HEK293 (cell line): ENCODE data around the gene KRTAP21-3.

Experiments
- CTCF ChIA-PET: fragments of 350-600 bp; formaldehyde crosslinking; extraction: SDS; loops from one replicate; lab custom pipeline; 2021; ENCODE audit warnings: antibody characterized with exemption; lab: Yijun Ruan, JAX
- POLR2A ChIA-PET: fragments of 300-600 bp; formaldehyde crosslinking; extraction: SDS; loops from one replicate; lab custom pipeline; 2020; ENCODE audit warnings: antibody characterized with exemption, inconsistent platforms; lab: Yijun Ruan, JAX
- H3K27ac ChIP-seq: fragments of 200-500 bp; sonication (Bioruptor generic); 2 replicates; pipeline ENCODE4 v1.5.1; 2014; ENCODE audit warnings: low read depth, low read length, control low read depth, inconsistent platforms; ENCODE audit errors: extremely low read depth
- H3K36me3 ChIP-seq, 2 experiments: fragments of 200-500 bp in 1 of 2; sonication (Bioruptor generic) in 1 of 2; 1 replicate in 1 of 2; 2 replicates in 1 of 2; pipeline ENCODE4 v1.5.1; 2014 to 2017; ENCODE audit warnings: inconsistent platforms in 2 of 2, low read length in 2 of 2; ENCODE audit not compliant: control insufficient read depth in 2 of 2, insufficient read depth in 1 of 2
- H3K4me1 ChIP-seq: fragments of 200-500 bp; sonication (Bioruptor generic); 2 replicates; pipeline ENCODE4 v1.5.1; 2014; ENCODE audit warnings: mild to moderate bottlenecking, low read length, inconsistent platforms; ENCODE audit not compliant: control insufficient read depth, insufficient read depth
- H3K4me3 ChIP-seq: 2 replicates; pipeline ENCODE4 v1.5.1; 2011; ENCODE audit warnings: low read depth, mild to moderate bottlenecking, control low read depth, low read length, moderate library complexity
- H3K9me3 ChIP-seq: fragments of 200-500 bp; sonication (Bioruptor generic); 2 replicates; pipeline ENCODE4 v1.5.1; 2014; ENCODE audit warnings: low read depth, low read length, inconsistent platforms; ENCODE audit not compliant: control insufficient read depth, insufficient read depth
- EGR2 ChIP-seq: fragments of 450-650 bp; formaldehyde crosslinking; IDR thresholded peaks from 2 replicates; pipeline ENCODE4 v1.5.1; 2016; ENCODE audit warnings: low read depth, missing biosample characterization, missing genetic modification characterization
- HOXD13 ChIP-seq: sonication (generic); formaldehyde crosslinking; IDR thresholded peaks from 2 replicates; pipeline ENCODE4 v1.8.0; 2022; ENCODE audit warnings: missing genetic modification reagents, borderline replicate concordance
- KLF7 ChIP-seq: fragments of 450-650 bp; formaldehyde crosslinking; IDR thresholded peaks from 2 replicates; pipeline ENCODE4 v1.5.1; 2016; ENCODE audit warnings: missing biosample characterization, missing genetic modification characterization, borderline replicate concordance
- KLF9 ChIP-seq: fragments of 450-650 bp; formaldehyde crosslinking; IDR thresholded peaks from 2 replicates; pipeline ENCODE4 v1.5.1; 2016; ENCODE audit warnings: missing biosample characterization, missing genetic modification characterization, low read depth
- PRDM1 ChIP-seq: fragments of 450-650 bp; formaldehyde crosslinking; IDR thresholded peaks from 2 replicates; pipeline ENCODE4; 2016; ENCODE audit warnings: missing biosample characterization, missing genetic modification characterization
- SCRT2 ChIP-seq: fragments of 450-650 bp; formaldehyde crosslinking; IDR thresholded peaks from 2 replicates; pipeline ENCODE4 v1.5.1; 2016; ENCODE audit warnings: missing biosample characterization, missing genetic modification characterization
- SP2 ChIP-seq: fragments of 450-650 bp; formaldehyde crosslinking; IDR thresholded peaks from 2 replicates; pipeline ENCODE4 v1.5.1; 2016; ENCODE audit warnings: missing biosample characterization, missing genetic modification characterization
- SP3 ChIP-seq: fragments of 450-650 bp; formaldehyde crosslinking; IDR thresholded peaks from 2 replicates; pipeline ENCODE4 v1.5.1; 2016; ENCODE audit warnings: missing biosample characterization, missing genetic modification characterization
- ZBTB17 ChIP-seq: fragments of 450-650 bp; formaldehyde crosslinking; IDR thresholded peaks from 2 replicates; pipeline ENCODE4 v1.5.1; 2016; ENCODE audit warnings: missing biosample characterization, missing genetic modification characterization
- ZBTB21 ChIP-seq: fragments of 450-650 bp; formaldehyde crosslinking; IDR thresholded peaks from 2 replicates; pipeline ENCODE4 v1.5.1; 2017; ENCODE audit warnings: missing biosample characterization, missing genetic modification characterization
- ZFP41 ChIP-seq: fragments of 450-650 bp; formaldehyde crosslinking; IDR thresholded peaks from 2 replicates; pipeline ENCODE4 v1.5.1; 2016; ENCODE audit warnings: missing biosample characterization, missing genetic modification characterization, borderline replicate concordance
- ZNF121 ChIP-seq: fragments of 450-650 bp; formaldehyde crosslinking; IDR thresholded peaks from 2 replicates; pipeline ENCODE4 v1.5.1; 2016; ENCODE audit warnings: missing biosample characterization, missing genetic modification characterization
- ZNF248 ChIP-seq: fragments of 450-650 bp; formaldehyde crosslinking; IDR thresholded peaks from 2 replicates; pipeline ENCODE4 v1.5.1; 2017; ENCODE audit warnings: missing biosample characterization, missing genetic modification characterization
- ZNF366 ChIP-seq: fragments of 450-650 bp; formaldehyde crosslinking; conservative IDR thresholded peaks from 2 replicates; pipeline ENCODE4 v1.5.1; 2016; ENCODE audit warnings: missing biosample characterization, missing genetic modification characterization
- ZNF433 ChIP-seq: fragments of 450-650 bp; formaldehyde crosslinking; IDR thresholded peaks from 2 replicates; pipeline ENCODE4 v1.5.1; 2016; ENCODE audit warnings: missing biosample characterization, missing genetic modification characterization, low read depth
- ZNF48 ChIP-seq: fragments of 450-650 bp; formaldehyde crosslinking; IDR thresholded peaks from 2 replicates; pipeline ENCODE4 v1.5.1; 2016; ENCODE audit warnings: missing biosample characterization, missing genetic modification characterization
- ZNF521 ChIP-seq: fragments of 450-650 bp; formaldehyde crosslinking; IDR thresholded peaks from 2 replicates; pipeline ENCODE4 v1.5.1; 2017; ENCODE audit warnings: missing biosample characterization, mild to moderate bottlenecking, missing genetic modification characterization
- ZNF530 ChIP-seq: fragments of 450-650 bp; formaldehyde crosslinking; IDR thresholded peaks from 2 replicates; pipeline ENCODE4 v1.5.1; 2016; ENCODE audit warnings: low read depth, missing biosample characterization, missing genetic modification characterization
- ZNF544 ChIP-seq: fragments of 450-650 bp; formaldehyde crosslinking; IDR thresholded peaks from 2 replicates; pipeline ENCODE4 v1.5.0; 2017; ENCODE audit warnings: missing biosample characterization, missing genetic modification characterization
- ZNF561 ChIP-seq: fragments of 450-650 bp; IDR thresholded peaks from 2 replicates; pipeline ENCODE4 v1.5.1; 2018; ENCODE audit warnings: missing biosample characterization, missing genetic modification characterization, borderline replicate concordance
- ZNF596 ChIP-seq: fragments of 450-650 bp; IDR thresholded peaks from 2 replicates; pipeline ENCODE4 v1.5.0; 2018; ENCODE audit warnings: missing biosample characterization, mild to moderate bottlenecking, missing genetic modification characterization, moderate library complexity
- ZNF629 ChIP-seq: fragments of 450-650 bp; formaldehyde crosslinking; IDR thresholded peaks from 2 replicates; pipeline ENCODE4 v1.5.1; 2017; ENCODE audit warnings: missing biosample characterization, missing genetic modification characterization
- ZNF670 ChIP-seq: fragments of 450-650 bp; formaldehyde crosslinking; IDR thresholded peaks from 2 replicates; pipeline ENCODE4 v1.5.1; 2016; ENCODE audit warnings: missing biosample characterization, missing genetic modification characterization, low read depth
- ZNF701 ChIP-seq: fragments of 450-650 bp; formaldehyde crosslinking; IDR thresholded peaks from 2 replicates; pipeline ENCODE4 v1.5.1; 2016; ENCODE audit warnings: missing biosample characterization, missing genetic modification characterization
- ZNF785 ChIP-seq: fragments of 450-650 bp; formaldehyde crosslinking; IDR thresholded peaks from 2 replicates; pipeline ENCODE4 v1.5.1; 2016; ENCODE audit warnings: missing biosample characterization, missing genetic modification characterization
- ZNF837 ChIP-seq: fragments of 450-650 bp; formaldehyde crosslinking; IDR thresholded peaks from 2 replicates; pipeline ENCODE4 v1.5.1; 2016; ENCODE audit warnings: missing biosample characterization, missing genetic modification characterization
- TF ChIP-seq, protein P1 (sequence below): sonication (generic); formaldehyde crosslinking; IDR thresholded peaks from 2 replicates; pipeline ENCODE4 v1.8.1; 2022; ENCODE audit warnings: mild to moderate bottlenecking, moderate library complexity, missing genetic modification reagents
- TF ChIP-seq, protein P2 (sequence below): fragments of 450-650 bp; IDR thresholded peaks from 2 replicates; pipeline ENCODE4 v1.5.1; 2018; ENCODE audit warnings: missing biosample characterization, missing genetic modification characterization
- TF ChIP-seq, protein P3 (sequence below): fragments of 450-650 bp; formaldehyde crosslinking; IDR thresholded peaks from 2 replicates; pipeline ENCODE4 v1.5.1; 2016; ENCODE audit warnings: missing biosample characterization, missing genetic modification characterization
- TF ChIP-seq, protein P4 (sequence below): fragments of 450-650 bp; formaldehyde crosslinking; IDR thresholded peaks from 2 replicates; pipeline ENCODE4 v1.5.1; 2016; ENCODE audit warnings: missing biosample characterization, missing genetic modification characterization
- TF ChIP-seq, protein P5 (sequence below): fragments of 450-650 bp; formaldehyde crosslinking; IDR thresholded peaks from 2 replicates; pipeline ENCODE4 v1.5.1; 2016; ENCODE audit warnings: missing biosample characterization, missing genetic modification characterization

KRTAP21-3 gene

DNA sequence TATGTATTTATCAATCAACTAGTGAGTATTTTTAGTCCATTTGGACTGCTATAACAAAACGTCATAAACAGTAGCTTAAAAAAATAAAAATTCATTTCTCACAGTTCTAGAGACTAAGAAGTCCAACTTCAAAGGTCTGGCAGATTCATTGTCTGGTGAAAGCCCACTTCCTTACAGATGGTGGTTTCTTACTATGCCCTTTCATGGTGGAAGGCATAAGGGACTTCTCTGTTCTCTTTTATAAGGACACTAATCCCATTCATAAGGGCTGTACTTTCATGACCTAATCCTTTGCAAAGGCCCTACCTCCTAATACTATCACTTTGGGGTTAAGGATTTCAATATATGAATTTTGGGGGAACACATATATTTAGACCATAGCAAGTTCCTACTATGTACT, 38.0 kb downstream of the KRTAP21-3 start:
- CTCF ChIA-PET, result no interaction called here
- H3K4me1 ChIP-seq, result no peaks in the 10 kb centered on the region
- no peaks in the 10 kb centered on the region for H3K36me3 ChIP-seq
- no peak overlapping the region for H3K4me3 ChIP-seq
- POLR2A ChIA-PET, result no interaction called here
- no peak overlapping the region for H3K27ac ChIP-seq
- TF ChIP-seq KLF9 (no peak), ZBTB17 (no peak), ZFP41 (tag by site-specific recombination) (no peak), ZNF121 (tag by site-specific recombination) (no peak), ZNF670 (tag by site-specific recombination) (no peak), PRDM1 (tag by site-specific recombination) (no peak), ZNF48 (tag by site-specific recombination) (no peak), ZNF561 (tag by site-specific recombination) (no peak), ZNF701 (tag by site-specific recombination) (no peak), ZNF248 (tag by site-specific recombination) (no peak), HOXD13 (CRISPR knock-in tag) (no peak), SCRT2 (no peak), SP2 (no peak), ZNF785 (tag by site-specific recombination) (no peak), ZNF530 (tag by site-specific recombination) (no peak), ZNF629 (tag by site-specific recombination) (no peak)
- TF ChIP-seq, protein P1, sequence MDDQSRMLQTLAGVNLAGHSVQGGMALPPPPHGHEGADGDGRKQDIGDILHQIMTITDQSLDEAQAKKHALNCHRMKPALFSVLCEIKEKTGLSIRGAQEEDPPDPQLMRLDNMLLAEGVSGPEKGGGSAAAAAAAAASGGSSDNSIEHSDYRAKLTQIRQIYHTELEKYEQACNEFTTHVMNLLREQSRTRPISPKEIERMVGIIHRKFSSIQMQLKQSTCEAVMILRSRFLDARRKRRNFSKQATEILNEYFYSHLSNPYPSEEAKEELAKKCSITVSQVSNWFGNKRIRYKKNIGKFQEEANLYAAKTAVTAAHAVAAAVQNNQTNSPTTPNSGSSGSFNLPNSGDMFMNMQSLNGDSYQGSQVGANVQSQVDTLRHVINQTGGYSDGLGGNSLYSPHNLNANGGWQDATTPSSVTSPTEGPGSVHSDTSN (CRISPR knock-in tag), result no peak
- TF ChIP-seq, protein P2, sequence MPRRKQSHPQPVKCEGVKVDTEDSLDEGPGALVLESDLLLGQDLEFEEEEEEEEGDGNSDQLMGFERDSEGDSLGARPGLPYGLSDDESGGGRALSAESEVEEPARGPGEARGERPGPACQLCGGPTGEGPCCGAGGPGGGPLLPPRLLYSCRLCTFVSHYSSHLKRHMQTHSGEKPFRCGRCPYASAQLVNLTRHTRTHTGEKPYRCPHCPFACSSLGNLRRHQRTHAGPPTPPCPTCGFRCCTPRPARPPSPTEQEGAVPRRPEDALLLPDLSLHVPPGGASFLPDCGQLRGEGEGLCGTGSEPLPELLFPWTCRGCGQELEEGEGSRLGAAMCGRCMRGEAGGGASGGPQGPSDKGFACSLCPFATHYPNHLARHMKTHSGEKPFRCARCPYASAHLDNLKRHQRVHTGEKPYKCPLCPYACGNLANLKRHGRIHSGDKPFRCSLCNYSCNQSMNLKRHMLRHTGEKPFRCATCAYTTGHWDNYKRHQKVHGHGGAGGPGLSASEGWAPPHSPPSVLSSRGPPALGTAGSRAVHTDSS (tag by site-specific recombination), result no peak
- TF ChIP-seq, protein P3, sequence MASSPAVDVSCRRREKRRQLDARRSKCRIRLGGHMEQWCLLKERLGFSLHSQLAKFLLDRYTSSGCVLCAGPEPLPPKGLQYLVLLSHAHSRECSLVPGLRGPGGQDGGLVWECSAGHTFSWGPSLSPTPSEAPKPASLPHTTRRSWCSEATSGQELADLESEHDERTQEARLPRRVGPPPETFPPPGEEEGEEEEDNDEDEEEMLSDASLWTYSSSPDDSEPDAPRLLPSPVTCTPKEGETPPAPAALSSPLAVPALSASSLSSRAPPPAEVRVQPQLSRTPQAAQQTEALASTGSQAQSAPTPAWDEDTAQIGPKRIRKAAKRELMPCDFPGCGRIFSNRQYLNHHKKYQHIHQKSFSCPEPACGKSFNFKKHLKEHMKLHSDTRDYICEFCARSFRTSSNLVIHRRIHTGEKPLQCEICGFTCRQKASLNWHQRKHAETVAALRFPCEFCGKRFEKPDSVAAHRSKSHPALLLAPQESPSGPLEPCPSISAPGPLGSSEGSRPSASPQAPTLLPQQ (tag by site-specific recombination), result no peak
- H3K9me3 ChIP-seq, result no peaks in the 10 kb centered on the region

DNA sequence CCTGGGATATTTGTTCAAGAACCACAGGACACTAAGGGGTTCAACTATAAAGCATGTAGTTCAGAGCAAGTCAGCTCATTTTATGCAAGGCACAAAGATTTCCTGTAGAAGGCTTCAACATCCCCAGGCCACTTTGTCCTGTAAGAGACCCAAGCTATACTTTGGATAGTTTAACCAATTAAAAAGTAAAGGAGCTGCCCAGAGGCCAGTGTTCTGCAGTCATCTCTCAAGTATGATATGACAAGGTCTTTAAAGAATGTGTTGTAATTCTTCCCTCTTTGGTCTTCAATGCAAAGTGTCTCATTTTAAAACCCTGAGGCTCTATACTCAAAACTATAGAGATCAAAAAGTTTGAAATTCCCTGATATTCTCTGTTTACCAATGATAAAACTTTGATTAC, 41.8 kb downstream of the KRTAP21-3 start:
- CTCF ChIA-PET, result no interaction called here
- no peak overlapping the region for H3K27ac ChIP-seq
- POLR2A ChIA-PET, result no interaction called here
- H3K4me1 ChIP-seq, result no peaks in the 10 kb centered on the region
- H3K36me3 ChIP-seq, result no peaks in the 10 kb centered on the region
- H3K4me3 ChIP-seq, result no peak overlapping the region
- H3K9me3 ChIP-seq, result no peaks in the 10 kb centered on the region
- TF ChIP-seq, protein P2 (tag by site-specific recombination), result no peak
- TF ChIP-seq ZBTB21 (tag by site-specific recombination), result no peak
- TF ChIP-seq ZNF366, result no peak
- TF ChIP-seq, protein P4, sequence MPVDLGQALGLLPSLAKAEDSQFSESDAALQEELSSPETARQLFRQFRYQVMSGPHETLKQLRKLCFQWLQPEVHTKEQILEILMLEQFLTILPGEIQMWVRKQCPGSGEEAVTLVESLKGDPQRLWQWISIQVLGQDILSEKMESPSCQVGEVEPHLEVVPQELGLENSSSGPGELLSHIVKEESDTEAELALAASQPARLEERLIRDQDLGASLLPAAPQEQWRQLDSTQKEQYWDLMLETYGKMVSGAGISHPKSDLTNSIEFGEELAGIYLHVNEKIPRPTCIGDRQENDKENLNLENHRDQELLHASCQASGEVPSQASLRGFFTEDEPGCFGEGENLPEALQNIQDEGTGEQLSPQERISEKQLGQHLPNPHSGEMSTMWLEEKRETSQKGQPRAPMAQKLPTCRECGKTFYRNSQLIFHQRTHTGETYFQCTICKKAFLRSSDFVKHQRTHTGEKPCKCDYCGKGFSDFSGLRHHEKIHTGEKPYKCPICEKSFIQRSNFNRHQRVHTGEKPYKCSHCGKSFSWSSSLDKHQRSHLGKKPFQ, result no peak
- TF ChIP-seq ZNF521 (tag by site-specific recombination), result no peak
- no peak for TF ChIP-seq ZNF544 (tag by site-specific recombination)
- TF ChIP-seq SP3, result no peak
- no peak for TF ChIP-seq KLF7 (tag by site-specific recombination)
- no peak for TF ChIP-seq ZNF433 (tag by site-specific recombination)
- TF ChIP-seq, protein P5, sequence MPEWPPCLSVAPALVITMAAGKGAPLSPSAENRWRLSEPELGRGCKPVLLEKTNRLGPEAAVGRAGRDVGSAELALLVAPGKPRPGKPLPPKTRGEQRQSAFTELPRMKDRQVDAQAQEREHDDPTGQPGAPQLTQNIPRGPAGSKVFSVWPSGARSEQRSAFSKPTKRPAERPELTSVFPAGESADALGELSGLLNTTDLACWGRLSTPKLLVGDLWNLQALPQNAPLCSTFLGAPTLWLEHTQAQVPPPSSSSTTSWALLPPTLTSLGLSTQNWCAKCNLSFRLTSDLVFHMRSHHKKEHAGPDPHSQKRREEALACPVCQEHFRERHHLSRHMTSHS (tag by site-specific recombination), result no peak
- TF ChIP-seq ZNF837 (tag by site-specific recombination), result no peak
- no peak for TF ChIP-seq EGR2 (tag by site-specific recombination)
- TF ChIP-seq ZNF596, result no peak
